Prostate gland (tissue), 2 donors: ENCODE measurements around the gene CUX1.

Experiments used
- POLR2A ChIP-seq: fragments of 450-650 bp; IDR thresholded peaks from one replicate; pipeline ENCODE4 v1.6.1; 2016; ENCODE audit warnings: antibody characterized with exemption, mild to moderate bottlenecking
- TF ChIP-seq, protein P1 (sequence below), 4 experiments: fragments of 200-600 bp in 2 of 4; fragments of 450-650 bp in 2 of 4; sonication (generic) in 2 of 4; IDR thresholded peaks; 1 replicate in 3 of 4; 2 replicates in 1 of 4; pipeline ENCODE4 v1.5.1; 2016 to 2019; ENCODE audit warnings: antibody characterized with exemption in 4 of 4, mild to moderate bottlenecking in 2 of 4, moderate library complexity in 2 of 4

GRCh38 chr7:102215256-102215655, 397.8 kb downstream of the CUX1 start:
- TF ChIP-seq POLR2A: no peak
- TF ChIP-seq, protein P1, sequence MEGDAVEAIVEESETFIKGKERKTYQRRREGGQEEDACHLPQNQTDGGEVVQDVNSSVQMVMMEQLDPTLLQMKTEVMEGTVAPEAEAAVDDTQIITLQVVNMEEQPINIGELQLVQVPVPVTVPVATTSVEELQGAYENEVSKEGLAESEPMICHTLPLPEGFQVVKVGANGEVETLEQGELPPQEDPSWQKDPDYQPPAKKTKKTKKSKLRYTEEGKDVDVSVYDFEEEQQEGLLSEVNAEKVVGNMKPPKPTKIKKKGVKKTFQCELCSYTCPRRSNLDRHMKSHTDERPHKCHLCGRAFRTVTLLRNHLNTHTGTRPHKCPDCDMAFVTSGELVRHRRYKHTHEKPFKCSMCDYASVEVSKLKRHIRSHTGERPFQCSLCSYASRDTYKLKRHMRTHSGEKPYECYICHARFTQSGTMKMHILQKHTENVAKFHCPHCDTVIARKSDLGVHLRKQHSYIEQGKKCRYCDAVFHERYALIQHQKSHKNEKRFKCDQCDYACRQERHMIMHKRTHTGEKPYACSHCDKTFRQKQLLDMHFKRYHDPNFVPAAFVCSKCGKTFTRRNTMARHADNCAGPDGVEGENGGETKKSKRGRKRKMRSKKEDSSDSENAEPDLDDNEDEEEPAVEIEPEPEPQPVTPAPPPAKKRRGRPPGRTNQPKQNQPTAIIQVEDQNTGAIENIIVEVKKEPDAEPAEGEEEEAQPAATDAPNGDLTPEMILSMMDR (IDR thresholded peaks at IDR 0.05): no peak
